Measurements from ENCODE around the gene GADD45G.

The GADD45G gene

GRCh38 chr9:89641980-89642379 lies 37.2 kb downstream of the GADD45G start:
- no peak overlapping the region for H3K4me3 ChIP-seq (ENCODE audit: low read depth, low read length)
- DNase-seq (ENCODE audit: low read depth): no peak
- TF ChIP-seq, protein P1, sequence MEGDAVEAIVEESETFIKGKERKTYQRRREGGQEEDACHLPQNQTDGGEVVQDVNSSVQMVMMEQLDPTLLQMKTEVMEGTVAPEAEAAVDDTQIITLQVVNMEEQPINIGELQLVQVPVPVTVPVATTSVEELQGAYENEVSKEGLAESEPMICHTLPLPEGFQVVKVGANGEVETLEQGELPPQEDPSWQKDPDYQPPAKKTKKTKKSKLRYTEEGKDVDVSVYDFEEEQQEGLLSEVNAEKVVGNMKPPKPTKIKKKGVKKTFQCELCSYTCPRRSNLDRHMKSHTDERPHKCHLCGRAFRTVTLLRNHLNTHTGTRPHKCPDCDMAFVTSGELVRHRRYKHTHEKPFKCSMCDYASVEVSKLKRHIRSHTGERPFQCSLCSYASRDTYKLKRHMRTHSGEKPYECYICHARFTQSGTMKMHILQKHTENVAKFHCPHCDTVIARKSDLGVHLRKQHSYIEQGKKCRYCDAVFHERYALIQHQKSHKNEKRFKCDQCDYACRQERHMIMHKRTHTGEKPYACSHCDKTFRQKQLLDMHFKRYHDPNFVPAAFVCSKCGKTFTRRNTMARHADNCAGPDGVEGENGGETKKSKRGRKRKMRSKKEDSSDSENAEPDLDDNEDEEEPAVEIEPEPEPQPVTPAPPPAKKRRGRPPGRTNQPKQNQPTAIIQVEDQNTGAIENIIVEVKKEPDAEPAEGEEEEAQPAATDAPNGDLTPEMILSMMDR (conservative IDR thresholded peaks at IDR 0.05; ENCODE audit: low read depth, low read length): no peak

DNA sequence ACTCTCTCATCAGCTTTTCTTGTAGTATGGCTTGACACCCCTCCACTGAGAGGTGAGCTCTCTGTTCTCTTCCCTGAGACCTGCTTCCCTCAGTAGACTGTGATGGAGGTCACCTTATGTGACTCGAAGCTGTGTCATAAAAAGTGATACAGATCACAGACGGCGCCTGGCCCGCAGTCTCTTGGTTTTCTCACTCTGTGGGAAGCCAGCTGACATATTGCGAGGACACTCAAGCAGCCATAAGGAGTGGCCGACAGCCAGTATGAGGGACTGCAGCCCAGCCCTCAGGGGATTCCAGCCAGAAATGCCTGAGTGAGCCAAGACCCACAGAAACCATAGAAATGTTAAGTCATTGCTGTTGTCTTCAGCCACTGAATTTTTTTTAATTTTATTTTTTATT lies 38.0 kb downstream of the GADD45G start:
- TF ChIP-seq, protein P1 (conservative IDR thresholded peaks at IDR 0.05; ENCODE audit: low read depth, low read length): no peak
- no peak overlapping the region for H3K4me3 ChIP-seq (ENCODE audit: low read depth, low read length)
- DNase-seq (ENCODE audit: low read depth): no peak

DNA sequence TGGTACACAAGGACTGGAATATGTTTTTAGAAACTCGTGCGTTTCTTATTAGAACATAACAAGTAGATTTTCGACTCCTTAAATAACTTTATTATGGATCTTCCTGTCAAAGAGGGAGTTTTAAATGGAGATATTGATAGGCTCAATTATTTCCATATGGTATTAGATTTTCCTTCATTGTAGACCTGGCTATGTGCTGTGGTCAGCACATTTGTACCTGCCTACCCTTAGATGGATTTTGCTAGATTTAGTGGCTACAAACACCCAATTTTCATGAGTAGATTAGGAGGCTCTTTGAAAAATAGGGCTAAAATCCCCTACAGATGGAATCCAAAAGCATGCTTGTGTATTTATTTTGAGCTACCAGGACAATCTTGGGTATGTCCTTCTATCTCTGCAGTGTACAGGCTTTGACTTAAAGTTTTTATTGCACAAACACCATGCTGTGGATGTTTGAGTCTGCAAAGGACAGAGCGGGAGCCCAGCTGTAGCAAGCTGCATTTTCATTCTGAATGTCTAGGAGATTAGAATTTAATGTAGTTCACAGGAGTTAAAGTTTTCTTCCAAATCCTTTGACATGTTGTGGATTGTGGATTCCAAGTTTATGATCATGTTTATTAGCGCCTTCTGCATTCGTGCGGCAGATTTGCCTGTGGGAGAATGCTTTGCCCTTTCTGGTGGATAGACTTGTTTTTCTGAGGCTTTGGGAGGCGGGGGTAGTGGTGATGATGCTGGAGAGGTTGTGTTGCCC lies 41.6 kb downstream of the GADD45G start:
- TF ChIP-seq, protein P1 (conservative IDR thresholded peaks at IDR 0.05; ENCODE audit: low read depth, low read length): no peak
- DNase-seq (ENCODE audit: low read depth): no peak
- H3K4me3 ChIP-seq (ENCODE audit: low read depth, low read length): no peak overlapping the region

GRCh38 chr9:89647366-89648128 lies 42.7 kb downstream of the GADD45G start:
- no peak overlapping the region for H3K4me3 ChIP-seq (ENCODE audit: low read depth, low read length)
- DNase-seq (ENCODE audit: low read depth): no peak
- TF ChIP-seq, protein P1 (conservative IDR thresholded peaks at IDR 0.05; ENCODE audit: low read depth, low read length): no peak

- TF ChIP-seq, protein P1 (conservative IDR thresholded peaks at IDR 0.05; ENCODE audit: low read depth, low read length): no peak
- no peak overlapping the region for H3K4me3 ChIP-seq (ENCODE audit: low read depth, low read length)
- DNase-seq (ENCODE audit: low read depth): no peak
Measured at GRCh38 chr9:89648247-89649000, 43.6 kb downstream of the GADD45G start.

DNA sequence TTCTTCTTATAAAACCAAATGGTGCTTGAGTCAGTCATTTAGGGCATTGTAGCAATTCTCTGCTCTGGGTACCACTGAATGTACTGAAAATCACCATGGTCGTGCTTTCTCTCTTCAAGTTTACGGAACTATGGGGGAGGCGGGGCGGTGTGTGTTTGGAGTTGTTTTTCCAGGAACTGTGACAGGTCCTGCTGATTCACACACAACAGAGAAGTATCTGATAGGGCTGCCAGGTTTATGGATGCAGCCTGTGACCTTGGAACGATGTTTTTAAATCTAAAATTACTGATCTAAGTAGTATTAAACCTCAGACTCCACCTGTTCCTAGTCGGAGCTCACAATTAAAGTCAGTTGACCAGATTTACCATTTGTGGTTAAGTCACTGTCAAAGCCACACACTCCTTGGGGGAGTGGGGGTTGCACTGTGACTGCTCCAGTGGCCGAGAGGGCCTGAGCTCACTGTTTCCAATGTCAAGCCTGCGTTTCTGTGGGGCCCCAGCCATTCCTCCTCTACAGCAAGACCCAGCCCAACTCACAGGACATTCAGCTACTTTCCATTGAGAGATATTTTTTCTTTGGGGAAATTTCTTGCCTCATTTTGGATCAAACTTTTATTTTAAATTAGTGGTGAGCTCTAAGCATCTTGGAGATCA lies 44.4 kb downstream of the GADD45G start:
- TF ChIP-seq, protein P1 (conservative IDR thresholded peaks at IDR 0.05; ENCODE audit: low read depth, low read length): no peak
- no peak for DNase-seq (ENCODE audit: low read depth)
- no peak overlapping the region for H3K4me3 ChIP-seq (ENCODE audit: low read depth, low read length)
